Measurements from ENCODE around the gene C1orf146. TPM values are rescaled to one million over a fixed set of nuclear protein-coding genes. Genes with fewer than 3 reads are reported as not detected.

Gene C1orf146
- not detected in 2 replicates for total RNA-seq

- no peak within 1 kb of the TSS for H3K4me3 ChIP-seq (ENCODE audit: low read depth, low read length)
- DNase-seq (ENCODE audit: low read depth) = no peak
- no peak for TF ChIP-seq CTCF (conservative IDR thresholded peaks at IDR 0.05; ENCODE audit: low read depth, low read length)
These were observed at the start of gene C1orf146 for GRCh38 chr1:92217721-92218120. C1orf146 (plus strand) TSS chr1:92217915; CDS start chr1:92231421, 13,506 bp downstream.

- DNase-seq (ENCODE audit: low read depth) = no peak
- H3K4me3 ChIP-seq (ENCODE audit: low read depth, low read length) = no peak overlapping the region
- no peak for TF ChIP-seq CTCF (conservative IDR thresholded peaks at IDR 0.05; ENCODE audit: low read depth, low read length)
These were observed 49.1 kb upstream of the C1orf146 start for GRCh38 chr1:92168657-92169056.

- no peak for TF ChIP-seq CTCF (conservative IDR thresholded peaks at IDR 0.05; ENCODE audit: low read depth, low read length)
- DNase-seq (ENCODE audit: low read depth) = no peak
- no peak overlapping the region for H3K4me3 ChIP-seq (ENCODE audit: low read depth, low read length)
These were observed 48.3 kb upstream of the C1orf146 start for GRCh38 chr1:92169214-92170005.

GRCh38 chr1:92184632-92185031 lies 33.1 kb upstream of the C1orf146 start:
- no peak overlapping the region for H3K4me3 ChIP-seq (ENCODE audit: low read depth, low read length)
- no peak for TF ChIP-seq CTCF (conservative IDR thresholded peaks at IDR 0.05; ENCODE audit: low read depth, low read length)
- no peak for DNase-seq (ENCODE audit: low read depth)

GRCh38 chr1:92186081-92186480 lies 31.6 kb upstream of the C1orf146 start:
- no peak for TF ChIP-seq CTCF (conservative IDR thresholded peaks at IDR 0.05; ENCODE audit: low read depth, low read length)
- no peak for DNase-seq (ENCODE audit: low read depth)
- no peak overlapping the region for H3K4me3 ChIP-seq (ENCODE audit: low read depth, low read length)

- no peak overlapping the region for H3K4me3 ChIP-seq (ENCODE audit: low read depth, low read length)
- no peak for DNase-seq (ENCODE audit: low read depth)
These were observed 29.1 kb upstream of the C1orf146 start for GRCh38 chr1:92188436-92189255.

More at GRCh38 chr1:92188436-92189255, 29.1 kb upstream of the C1orf146 start:
- TF ChIP-seq CTCF (conservative IDR thresholded peaks at IDR 0.05; ENCODE audit: low read depth, low read length) = no peak

Data from epithelial cell of proximal tubule (primary cell).